NOMO-1 treated with DMSO at 0.1 percent for 48 hours (cell line): ENCODE data around the gene HORMAD2.

Experiments used
- DNase-seq: peaks from one replicate; lab custom pipeline; 2025; ENCODE audit not compliant: unreplicated experiment; lab: John Stamatoyannopoulos, UW

The HORMAD2 gene

DNA sequence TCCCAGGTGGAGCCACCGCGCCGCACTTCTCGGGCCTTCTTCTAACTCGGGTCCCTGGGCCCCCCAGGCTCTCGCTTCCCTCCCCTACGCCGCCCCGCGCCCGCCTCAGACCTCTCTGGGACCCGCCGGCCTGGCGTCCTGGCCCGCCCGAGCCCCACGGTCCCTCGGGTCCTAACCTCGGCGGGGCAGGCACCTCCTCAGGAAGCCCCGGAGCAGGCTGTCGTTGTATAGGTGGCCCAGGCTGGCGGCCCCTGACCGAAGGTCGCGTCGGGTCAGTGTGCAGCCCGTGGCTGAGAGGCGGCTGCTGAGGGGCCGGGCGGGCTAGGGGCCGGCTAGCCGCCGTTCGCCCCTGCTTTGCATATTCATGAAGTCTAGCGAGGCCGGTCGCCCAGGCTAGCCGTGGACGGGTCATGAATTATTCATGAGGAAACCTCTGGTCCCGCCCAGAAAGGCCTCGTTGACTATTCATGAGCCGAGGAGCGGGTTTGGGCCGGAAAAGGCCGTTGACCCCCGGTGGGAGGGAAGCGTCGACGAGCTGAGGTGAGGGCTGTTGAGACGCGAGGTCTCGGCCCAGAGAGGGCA lies at the start of gene HORMAD2:
TSS of gene HORMAD2 (plus strand) at position 513 of the 582 bp plus-strand sequence. CDS start 13,489 bp downstream, outside the sequence.
- no peak for DNase-seq

GRCh38 chr22:30031328-30031727 lies 48.9 kb upstream of the HORMAD2 start:
- no peak for DNase-seq

- DNase-seq: no peak
These were observed 48.4 kb upstream of the HORMAD2 start for GRCh38 chr22:30031764-30032455.

- peak; percentile 75 for DNase-seq
These were observed 47.1 kb upstream of the HORMAD2 start for GRCh38 chr22:30033137-30033536.

GRCh38 chr22:30033901-30034300 lies 46.4 kb upstream of the HORMAD2 start:
- DNase-seq: no peak

- no peak for DNase-seq
These were observed 43.6 kb upstream of the HORMAD2 start for GRCh38 chr22:30036656-30037055.

DNA sequence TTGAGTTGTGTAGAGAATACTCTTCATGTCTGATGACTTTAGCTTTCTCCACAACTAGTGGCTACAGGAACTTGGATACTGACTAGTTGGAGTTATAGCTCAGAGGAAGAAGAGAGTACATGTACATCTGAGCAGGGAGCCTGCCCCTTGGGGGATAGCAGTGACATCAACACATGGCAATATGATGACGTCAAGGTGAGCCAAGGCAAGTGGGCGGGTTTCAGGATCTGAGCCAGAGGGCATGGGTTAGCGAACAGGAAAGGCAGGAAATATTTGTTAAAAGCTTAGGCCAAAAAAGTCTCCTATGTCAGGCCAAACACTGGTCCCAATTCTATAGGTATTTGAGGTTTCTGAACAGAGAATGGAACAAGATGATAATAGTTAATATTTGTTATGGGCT lies 42.0 kb upstream of the HORMAD2 start:
- DNase-seq: no peak

DNA sequence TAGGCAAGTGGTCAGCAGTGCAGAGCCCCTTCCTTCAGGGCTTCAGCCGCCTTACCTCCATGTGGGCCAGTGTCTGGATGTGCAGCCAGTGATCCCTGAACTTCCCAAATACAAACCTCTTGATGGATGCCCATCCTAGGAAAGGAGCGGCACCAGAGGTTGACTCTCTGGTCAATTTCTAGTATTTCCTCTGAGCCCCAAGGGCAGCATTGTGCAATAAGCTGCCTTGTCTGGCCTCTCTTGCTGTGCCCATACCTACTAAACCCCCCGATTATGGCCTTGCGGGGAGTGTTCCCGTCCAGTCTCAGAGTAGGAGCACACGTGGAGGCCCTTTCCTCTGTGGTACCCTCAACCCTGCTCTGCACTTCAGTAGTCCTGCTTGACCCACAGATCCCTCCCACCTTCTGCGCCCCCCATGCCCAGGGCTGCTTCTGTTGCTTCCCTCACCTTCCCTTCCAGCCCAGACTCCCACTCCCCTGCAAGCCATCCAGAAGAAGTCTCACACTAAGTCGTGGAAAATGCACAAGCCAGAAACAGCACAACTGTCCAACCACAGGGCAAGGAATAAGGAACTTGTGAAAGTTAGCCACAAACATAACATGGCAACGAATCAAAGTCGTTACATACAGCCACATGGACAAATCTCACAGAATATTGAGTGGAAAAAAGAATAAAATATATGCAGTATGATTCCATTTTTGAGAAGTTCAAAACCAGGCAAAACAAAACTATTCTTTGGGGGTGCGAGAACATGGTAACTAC lies 39.6 kb upstream of the HORMAD2 start:
- DNase-seq: peak; percentile 26

DNA sequence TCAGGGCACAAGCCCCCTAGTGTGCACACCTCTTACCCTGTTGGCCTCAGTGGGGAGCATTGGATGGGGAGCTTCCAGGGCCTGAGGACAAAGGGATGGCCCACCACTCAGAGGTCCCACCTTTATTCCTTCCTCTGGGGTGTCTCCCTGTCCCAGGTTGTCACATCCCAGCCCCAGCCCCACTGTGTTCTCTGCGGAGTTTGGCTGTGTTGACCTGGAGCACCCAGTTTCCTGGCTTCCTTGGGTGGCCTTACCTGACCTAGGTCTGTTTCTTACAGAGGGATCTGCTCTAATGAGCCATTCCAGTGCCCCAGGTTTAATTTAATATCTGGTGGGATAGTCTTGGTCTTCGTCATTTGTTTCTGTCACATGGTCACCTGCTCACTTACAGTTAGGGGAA lies 38.8 kb upstream of the HORMAD2 start:
- DNase-seq: no peak

GRCh38 chr22:30041881-30042280 lies 38.4 kb upstream of the HORMAD2 start:
- no peak for DNase-seq

DNA sequence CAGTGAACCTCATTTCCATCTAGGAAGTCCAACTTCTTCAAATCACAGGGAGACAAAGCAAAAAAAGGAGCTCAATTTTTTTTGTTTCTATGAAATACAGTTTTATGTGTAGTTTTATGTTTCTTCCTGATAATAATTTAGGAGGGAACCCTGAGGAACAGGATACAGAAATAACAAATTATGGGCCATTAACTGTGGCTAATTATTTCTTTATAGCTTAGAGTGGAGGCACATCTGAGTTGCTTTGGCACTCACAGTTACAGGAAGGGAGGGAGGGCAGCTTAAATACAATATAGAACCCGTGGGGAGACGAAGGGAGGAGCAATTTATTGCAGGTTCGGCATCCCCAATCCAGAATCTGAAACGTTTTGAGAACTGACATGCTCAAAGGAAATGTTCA lies 37.1 kb upstream of the HORMAD2 start:
- DNase-seq: no peak

DNA sequence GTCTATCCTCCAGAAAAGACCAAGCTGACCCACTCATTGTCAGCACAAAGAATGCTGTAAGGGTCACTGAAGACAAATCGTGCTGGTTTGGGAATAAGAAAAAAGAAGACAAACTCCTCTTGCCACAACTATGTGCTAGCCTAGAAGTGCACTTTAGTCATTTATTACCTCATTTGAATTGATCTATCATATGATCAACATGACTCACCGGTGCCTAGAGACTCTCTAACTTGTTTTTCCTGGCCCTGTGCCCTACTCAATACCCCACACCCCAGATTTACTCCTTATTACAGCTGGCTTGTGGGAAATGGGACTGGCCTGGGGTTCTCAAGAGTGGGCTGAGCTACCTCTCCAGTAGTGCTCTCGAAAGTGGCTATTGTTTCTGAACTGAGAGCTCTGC lies 35.9 kb upstream of the HORMAD2 start:
- no peak for DNase-seq

DNA sequence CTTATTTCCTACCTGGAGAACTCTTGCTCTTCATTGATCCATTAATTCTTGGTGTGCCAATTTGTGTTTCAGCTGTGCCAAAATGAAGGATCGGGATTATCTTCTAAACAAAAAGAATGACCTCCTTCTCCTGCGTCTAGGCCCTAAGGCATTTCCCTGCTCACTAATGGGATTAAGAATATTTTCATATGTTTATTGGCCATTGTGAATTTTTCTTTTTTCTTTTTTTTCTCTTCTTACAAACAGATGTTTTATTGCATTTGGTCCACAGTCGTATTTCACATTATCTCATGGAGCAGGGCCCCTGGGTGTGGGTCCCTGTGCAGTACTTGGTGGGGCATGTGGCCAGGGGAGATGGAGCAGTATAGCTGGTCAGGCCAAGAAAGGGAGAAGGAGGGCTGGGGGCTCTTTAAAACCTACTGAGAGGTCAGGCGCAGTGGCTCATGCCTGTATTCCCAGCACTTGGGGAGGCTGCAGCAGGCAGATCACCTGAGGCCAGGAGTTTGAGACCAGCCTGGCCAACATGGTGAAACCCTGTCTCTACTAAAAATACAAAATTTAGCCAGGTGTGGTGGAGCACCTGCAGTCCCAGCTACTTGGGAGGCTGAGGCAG lies 35.3 kb upstream of the HORMAD2 start:
- DNase-seq: no peak

DNA sequence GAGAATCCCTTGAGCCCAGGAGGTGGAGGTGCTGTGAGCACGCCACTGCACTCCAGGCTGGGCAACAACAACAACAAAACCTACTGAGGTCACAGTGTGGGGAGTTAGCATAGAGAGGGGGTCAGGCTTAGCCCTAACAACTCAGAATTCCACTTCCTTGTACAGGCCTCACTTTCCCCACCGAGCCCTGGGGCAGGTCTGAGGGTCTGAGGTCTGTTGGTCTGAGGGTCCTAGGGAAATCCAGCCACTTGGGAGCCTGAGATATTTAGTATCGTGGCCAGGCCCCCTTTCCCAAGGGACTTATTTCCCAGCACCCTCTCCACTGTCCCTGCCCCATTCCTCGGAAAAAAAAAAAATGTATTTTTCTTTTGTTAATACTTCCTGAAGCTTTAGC lies 34.8 kb upstream of the HORMAD2 start:
- no peak for DNase-seq

DNA sequence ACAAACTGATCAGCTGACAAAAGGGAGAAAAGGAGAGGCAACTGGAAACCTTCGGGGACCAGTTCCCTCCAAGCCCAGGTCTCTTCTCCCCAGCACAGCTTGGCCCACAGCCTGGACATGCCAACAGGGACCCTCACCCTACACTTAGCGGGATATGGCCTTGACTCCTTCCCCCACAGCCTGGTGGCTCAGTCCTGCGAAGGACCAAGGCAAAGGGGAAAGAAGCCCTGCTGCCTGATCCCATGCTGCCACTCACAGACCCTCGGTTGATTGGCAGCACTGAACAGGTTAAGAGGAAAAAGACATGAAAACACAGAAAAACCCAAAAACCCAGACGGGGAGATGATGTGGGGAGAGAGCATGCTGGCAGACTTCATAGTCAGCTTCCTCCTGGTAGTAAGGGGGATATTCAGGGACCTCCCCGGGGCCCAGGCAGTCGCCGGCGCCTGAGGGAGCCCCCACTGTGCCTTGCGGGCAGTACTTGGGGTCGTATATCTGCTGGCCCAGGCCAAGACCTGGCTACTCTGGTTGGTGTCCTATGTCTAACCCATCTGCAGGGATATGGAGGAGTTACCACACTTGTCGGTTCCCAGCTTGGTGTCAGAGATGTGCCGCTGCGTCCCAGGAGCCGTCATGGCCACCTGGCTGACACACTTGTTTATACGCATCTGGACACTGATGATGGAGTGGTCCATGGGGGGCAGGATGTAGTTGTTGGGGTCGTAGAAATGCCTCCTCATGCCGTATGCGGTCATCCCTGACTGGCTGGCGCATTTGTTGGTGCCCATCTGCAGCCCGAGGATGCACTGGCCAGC lies 34.2 kb upstream of the HORMAD2 start:
- no peak for DNase-seq

GRCh38 chr22:30046716-30047363 lies 33.4 kb upstream of the HORMAD2 start:
- DNase-seq: no peak

DNA sequence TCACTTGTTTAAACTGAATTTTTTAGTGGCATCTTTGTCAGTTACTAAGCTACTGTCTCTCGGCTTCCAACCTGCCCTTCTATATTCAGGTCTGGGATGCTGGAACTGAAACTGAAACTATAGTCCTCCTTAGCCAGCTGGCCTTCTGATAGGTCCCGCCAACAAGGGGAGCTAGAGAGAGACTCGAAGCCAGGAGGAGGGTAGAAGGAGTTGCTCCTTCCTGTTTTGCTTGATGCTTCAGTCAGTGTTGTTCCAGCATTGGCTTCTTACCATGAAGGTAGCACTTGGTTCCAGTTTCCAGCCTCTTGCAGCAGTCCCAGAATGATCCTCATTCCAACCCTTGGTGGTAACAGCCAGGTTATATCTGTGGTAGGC lies 32.9 kb upstream of the HORMAD2 start:
- DNase-seq: peak; percentile 87

GRCh38 chr22:30048681-30049080 lies 31.6 kb upstream of the HORMAD2 start:
- no peak for DNase-seq

- DNase-seq: no peak
These were observed 26.0 kb upstream of the HORMAD2 start for GRCh38 chr22:30054067-30054763.

DNA sequence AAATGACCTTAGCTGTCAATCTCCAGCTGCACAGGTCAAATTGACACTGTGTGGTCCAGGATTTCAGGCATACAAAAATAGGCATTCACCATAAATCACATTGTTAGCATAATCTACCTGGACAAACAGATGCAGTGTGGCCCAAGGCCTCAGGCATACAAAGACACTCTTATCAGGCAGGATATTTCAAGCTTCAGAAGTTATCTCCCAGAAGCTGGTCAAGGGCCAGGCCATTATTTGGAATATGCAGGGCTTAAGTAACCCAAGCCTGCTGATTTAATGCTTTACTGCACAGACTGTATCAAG lies 25.5 kb upstream of the HORMAD2 start:
- DNase-seq: no peak
